ENCODE measurements around the gene AIM2. TPM values are rescaled to one million over a fixed set of nuclear protein-coding genes. Genes with fewer than 3 reads are reported as not detected.
"Not testable (repeated sequence)": the region's sequence is repeated elsewhere in the genome, so short reads cannot be mapped to it uniquely, and the experiment has no call there.

AIM2 gene
- total RNA-seq: under 1 TPM in 1 of 4 donors, not detected in 3; 0.23 TPM
- polyA plus RNA-seq: 0.09 TPM
- long read RNA-seq, donor 1: 0 reads
- long read RNA-seq, donor 2: 0 reads
- long read RNA-seq, donor 3: 0 reads
- long read RNA-seq, donor 4: 0 reads

- 64% methylated on average over 6 of the region's 6 CpGs for WGBS
- ATAC-seq (peak in 1 of 2 donors; percentile 26), DNase-seq (no peak)
- Histone ChIP-seq H3K4me1 (ENCODE audit: control insufficient read depth, insufficient read depth, low read length) (no peaks in the 10 kb centered on the region), H3K27me3 (ENCODE audit: control insufficient read depth, insufficient read depth) (no peaks in the 10 kb centered on the region), H3K27ac (ENCODE audit: low read length) (no peak within 1 kb of the TSS), H3K9me3 (ENCODE audit: control insufficient read depth, low read length) (no peaks in the 10 kb centered on the region), H3K4me3 (ENCODE audit: low read length) (no peak within 1 kb of the TSS)
- intact Hi-C loops (cut with DNase I): loop anchor here in 2 of 4 donors (10.0 kb wide), 1 partner anchor 872 kb away; no protein-coding TSS in a partner anchor
Observed at GRCh38 chr1:159076438-159077119, at the start of gene AIM2. Gene AIM2 (minus strand): TSS chr1:159076766. CDS start chr1:159073499, 3,267 bp downstream.

DNA sequence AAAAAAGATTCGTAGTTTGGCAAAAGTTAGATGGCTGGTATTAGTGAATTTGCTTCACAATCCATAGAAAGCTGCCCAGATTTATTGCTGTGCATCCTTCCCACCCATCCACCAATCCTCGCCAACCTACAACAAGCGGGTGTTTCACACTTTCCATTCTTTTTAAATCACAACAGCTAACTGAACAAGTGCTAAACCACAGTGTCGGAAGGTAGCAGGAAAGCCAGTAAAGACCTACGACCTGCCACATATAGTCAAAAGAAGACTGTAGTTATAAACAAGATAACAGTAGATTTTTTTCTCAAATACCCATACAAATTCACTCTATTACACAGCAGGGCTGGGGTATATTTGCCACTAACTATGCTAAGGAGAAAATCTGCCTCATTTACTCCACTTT is 47.0 kb upstream of the AIM2 start:
- ATAC-seq: no peak
- intact Hi-C loops (cut with DNase I): no loop called here
- Histone ChIP-seq H3K27me3 (ENCODE audit: control insufficient read depth, insufficient read depth) (no peaks in the 10 kb centered on the region), H3K4me3 (ENCODE audit: low read length) (no peak overlapping the region), H3K4me1 (ENCODE audit: control insufficient read depth, insufficient read depth, low read length) (no peaks in the 10 kb centered on the region), H3K9me3 (ENCODE audit: control insufficient read depth, low read length) (peaks cover 2% of the 10 kb centered on the region), H3K27ac (ENCODE audit: low read length) (no peak overlapping the region)
- WGBS: 83% methylated on average over 5 of the region's 5 CpGs
- no peak for DNase-seq

DNA sequence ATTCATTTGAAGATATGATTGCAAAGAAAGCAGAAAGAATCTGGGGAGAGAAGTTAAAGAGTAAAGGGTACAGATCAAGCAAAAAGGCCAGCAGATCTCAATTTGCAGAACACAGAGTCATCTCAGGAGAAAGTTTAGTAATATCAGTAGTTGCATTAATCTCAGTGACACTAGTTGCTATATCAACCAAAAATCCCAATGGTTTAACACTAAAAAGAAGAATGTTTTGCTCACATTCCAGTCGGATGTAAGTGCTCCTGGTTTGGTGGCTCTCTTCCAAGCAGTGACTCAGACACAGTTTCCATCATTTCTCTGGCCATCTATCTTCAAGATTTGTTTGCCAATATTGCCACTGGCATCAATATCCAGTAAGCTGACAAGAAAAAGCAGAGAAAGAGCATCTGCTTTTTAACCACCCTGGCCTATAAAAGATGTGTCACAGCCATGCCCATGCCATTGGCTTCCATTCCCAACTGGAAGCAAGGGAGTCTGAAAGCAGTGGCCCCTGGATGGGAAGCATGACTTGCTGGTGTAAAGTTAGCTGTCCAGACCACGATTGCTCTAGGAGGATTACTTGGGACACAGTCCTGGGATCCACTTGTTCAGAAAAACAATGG is 45.5 kb upstream of the AIM2 start:
- Histone ChIP-seq H3K4me3 (ENCODE audit: low read length) (no peak overlapping the region), H3K27me3 (ENCODE audit: control insufficient read depth, insufficient read depth) (no peaks in the 10 kb centered on the region), H3K4me1 (ENCODE audit: control insufficient read depth, insufficient read depth, low read length) (no peaks in the 10 kb centered on the region), H3K27ac (ENCODE audit: low read length) (no peak overlapping the region), H3K9me3 (ENCODE audit: control insufficient read depth, low read length) (peaks cover 2% of the 10 kb centered on the region)
- no peak for DNase-seq
- WGBS: 51% methylated on average over 2 of the region's 2 CpGs
- no peak for ATAC-seq
- intact Hi-C loops (cut with DNase I): no loop called here

DNA sequence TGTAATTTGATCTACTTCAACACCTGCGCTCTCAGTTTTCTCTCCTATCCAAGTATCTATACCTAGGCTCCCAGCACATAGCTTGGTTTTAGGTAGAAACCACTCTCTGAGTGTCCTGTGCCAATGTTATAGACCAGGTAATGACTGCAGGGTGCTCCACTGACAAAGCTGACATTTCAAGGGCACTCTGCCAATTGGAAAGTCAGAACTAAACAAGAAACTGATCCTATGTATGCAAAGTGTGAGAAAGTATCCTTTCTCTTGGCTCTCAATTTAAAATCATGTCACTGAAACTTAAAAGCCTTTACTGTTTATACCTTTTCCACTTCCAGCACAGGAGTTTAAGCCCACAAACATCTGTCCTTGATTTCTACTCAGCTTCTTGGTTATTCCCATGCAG is 45.0 kb upstream of the AIM2 start:
- DNase-seq (no peak), ATAC-seq (no peak)
- intact Hi-C loops (cut with DNase I): no loop called here
- Histone ChIP-seq H3K4me1 (ENCODE audit: control insufficient read depth, insufficient read depth, low read length) (no peaks in the 10 kb centered on the region), H3K27ac (ENCODE audit: low read length) (no peak overlapping the region), H3K4me3 (ENCODE audit: low read length) (no peak overlapping the region), H3K27me3 (ENCODE audit: control insufficient read depth, insufficient read depth) (no peaks in the 10 kb centered on the region), H3K9me3 (ENCODE audit: control insufficient read depth, low read length) (peaks cover 2% of the 10 kb centered on the region)
- WGBS: 85% methylated on average over 1 of the region's 1 CpG

GRCh38 chr1:159120317-159120716 is 43.8 kb upstream of the AIM2 start:
- intact Hi-C loops (cut with DNase I): no loop called here
- no peak for ATAC-seq
- Histone ChIP-seq H3K9me3 (ENCODE audit: control insufficient read depth, low read length) (peaks cover 2% of the 10 kb centered on the region), H3K4me1 (ENCODE audit: control insufficient read depth, insufficient read depth, low read length) (no peaks in the 10 kb centered on the region), H3K4me3 (ENCODE audit: low read length) (no peak overlapping the region), H3K27me3 (ENCODE audit: control insufficient read depth, insufficient read depth) (no peaks in the 10 kb centered on the region), H3K27ac (ENCODE audit: low read length) (no peak overlapping the region)
- 48% methylated on average over 4 of the region's 4 CpGs for WGBS
- DNase-seq: no peak

- DNase-seq (no peak), ATAC-seq (no peak)
- no peaks in the 10 kb centered on the region for H3K27me3 ChIP-seq (ENCODE audit: control insufficient read depth, insufficient read depth)
- H3K4me1 ChIP-seq (ENCODE audit: control insufficient read depth, insufficient read depth, low read length): no peaks in the 10 kb centered on the region
- peaks cover under 1% of the 10 kb centered on the region for H3K9me3 ChIP-seq (ENCODE audit: control insufficient read depth, low read length)
- intact Hi-C loops (cut with DNase I): no loop called here
- no peak overlapping the region for H3K4me3 ChIP-seq (ENCODE audit: low read length)
- WGBS: 27% methylated on average over 1 of the region's 1 CpG
- H3K27ac ChIP-seq (ENCODE audit: low read length): no peak overlapping the region
Observed at GRCh38 chr1:159113596-159114433, 37.2 kb upstream of the AIM2 start.

DNA sequence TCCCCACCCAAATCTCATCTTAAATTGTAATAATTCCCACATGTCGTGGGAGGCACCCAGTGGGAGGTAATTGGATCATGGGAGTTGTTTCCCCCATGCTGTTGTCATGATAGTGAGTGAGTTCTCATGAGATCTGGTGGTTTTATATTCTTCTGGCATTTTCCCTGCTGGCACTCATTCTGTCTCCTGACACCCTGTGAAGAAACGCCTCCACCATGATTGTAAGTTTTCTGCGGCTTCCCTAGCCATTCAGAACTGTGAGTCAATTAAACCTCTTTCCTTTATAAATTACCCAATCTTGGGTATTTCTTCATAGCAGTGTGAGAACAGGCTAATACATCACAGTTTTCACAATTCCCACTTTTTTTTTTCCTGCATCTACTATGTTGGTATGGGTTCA is 26.5 kb upstream of the AIM2 start:
- ATAC-seq; H3K27ac ChIP-seq (ENCODE audit: low read length); DNase-seq; H3K9me3 ChIP-seq (ENCODE audit: control insufficient read depth, low read length); intact Hi-C loops (cut with DNase I); H3K27me3 ChIP-seq (ENCODE audit: control insufficient read depth, insufficient read depth); H3K4me1 ChIP-seq (ENCODE audit: control insufficient read depth, insufficient read depth, low read length); H3K4me3 ChIP-seq (ENCODE audit: low read length): not testable (repeated sequence)
- 70% methylated on average over 3 of the region's 3 CpGs for WGBS

DNA sequence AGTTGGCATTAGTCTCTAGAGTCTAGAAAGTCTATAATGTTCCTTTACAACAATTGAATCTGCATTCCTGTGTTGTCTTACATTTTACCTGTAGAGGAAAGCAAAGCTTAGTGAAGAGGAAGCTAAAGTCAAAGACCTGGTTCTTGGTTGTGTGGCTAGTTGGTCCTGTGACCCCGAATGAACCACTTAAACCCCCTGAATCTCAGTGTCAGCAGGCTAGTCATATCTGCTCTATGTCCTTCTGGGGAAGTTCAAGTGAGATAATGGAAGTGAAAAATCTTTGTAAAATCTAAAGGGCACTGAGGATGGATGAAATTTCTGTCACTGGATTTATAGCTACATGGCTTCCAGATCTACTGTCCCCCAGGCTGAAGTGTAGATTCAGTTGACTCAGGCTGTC is 24.0 kb upstream of the AIM2 start:
- Histone ChIP-seq H3K9me3 (ENCODE audit: control insufficient read depth, low read length) (no peaks in the 10 kb centered on the region), H3K27ac (ENCODE audit: low read length) (no peak overlapping the region), H3K4me1 (ENCODE audit: control insufficient read depth, insufficient read depth, low read length) (no peaks in the 10 kb centered on the region), H3K4me3 (ENCODE audit: low read length) (no peak overlapping the region), H3K27me3 (ENCODE audit: control insufficient read depth, insufficient read depth) (no peaks in the 10 kb centered on the region)
- DNase-seq (no peak), ATAC-seq (no peak)
- intact Hi-C loops (cut with DNase I): no loop called here
- 81% methylated on average over 1 of the region's 1 CpG for WGBS

DNA sequence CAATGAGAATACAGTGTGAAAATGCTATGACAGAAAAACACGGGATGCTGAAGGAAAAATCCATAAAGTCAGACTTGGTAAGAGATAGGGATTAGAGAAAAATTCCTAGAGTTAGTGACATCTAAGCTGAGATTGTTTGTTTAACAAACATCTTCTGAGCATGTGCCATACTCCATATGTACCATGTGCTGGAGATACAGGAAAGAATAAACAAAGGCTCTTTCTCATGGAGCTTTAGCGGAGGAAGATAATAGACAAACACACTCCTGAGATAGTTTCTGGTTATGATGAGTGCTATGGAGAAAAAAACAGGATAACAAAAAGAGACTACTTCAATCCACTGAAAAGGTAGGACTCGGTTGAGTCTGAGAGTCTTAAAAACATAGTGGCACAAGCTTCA is 22.0 kb upstream of the AIM2 start:
- H3K9me3 ChIP-seq (ENCODE audit: control insufficient read depth, low read length): no peaks in the 10 kb centered on the region
- ATAC-seq (no peak), DNase-seq (no peak)
- 69% methylated on average over 3 of the region's 3 CpGs for WGBS
- intact Hi-C loops (cut with DNase I): no loop called here
- no peaks in the 10 kb centered on the region for H3K4me1 ChIP-seq (ENCODE audit: control insufficient read depth, insufficient read depth, low read length)
- no peaks in the 10 kb centered on the region for H3K27me3 ChIP-seq (ENCODE audit: control insufficient read depth, insufficient read depth)
- H3K4me3 ChIP-seq (ENCODE audit: low read length): no peak overlapping the region
- no peak overlapping the region for H3K27ac ChIP-seq (ENCODE audit: low read length)

- no peak overlapping the region for H3K4me3 ChIP-seq (ENCODE audit: low read length)
- H3K9me3 ChIP-seq (ENCODE audit: control insufficient read depth, low read length): no peaks in the 10 kb centered on the region
- H3K4me1 ChIP-seq (ENCODE audit: control insufficient read depth, insufficient read depth, low read length): no peaks in the 10 kb centered on the region
- H3K27ac ChIP-seq (ENCODE audit: low read length): no peak overlapping the region
- intact Hi-C loops (cut with DNase I): no loop called here
- no peak for DNase-seq
- no peak for ATAC-seq
- WGBS: 51% methylated on average over 3 of the region's 3 CpGs
- H3K27me3 ChIP-seq (ENCODE audit: control insufficient read depth, insufficient read depth): no peaks in the 10 kb centered on the region
Observed at GRCh38 chr1:159092036-159092760, 15.6 kb upstream of the AIM2 start.

Measured in right cardiac atrium (tissue), 5 donors.